IMR-90 (cell line): Measurements from ENCODE around the gene CFAP126. TPM values are rescaled to one million over a fixed set of nuclear protein-coding genes. Genes with fewer than 3 reads are reported as not detected.

Experiments used
- ATAC-seq: fragments of 200-7000 bp; cut with Tn5 transposase; 2 replicates; pipeline ENCODE4 v1.9.1; 2020; ENCODE audit warnings: low read depth, mild to moderate bottlenecking, moderate library complexity
- BruUV-seq: library from RNA; stranded (reverse); fragments of 400-500 nt; replicated peaks from 2 replicates; lab custom pipeline; 2021; lab: Mats Ljungman, UMichigan
- CTCF ChIA-PET: fragments of 300-600 bp; formaldehyde crosslinking; extraction: SDS; loops from one replicate; lab custom pipeline; 2021; ENCODE audit warnings: antibody characterized with exemption; lab: Yijun Ruan, JAX
- POLR2A ChIA-PET: fragments of 300-600 bp; sonication (Branson Sonifier 250); formaldehyde crosslinking; loops from one replicate; lab custom pipeline; 2022; ENCODE audit warnings: antibody characterized with exemption; ENCODE audit not compliant: unreplicated experiment; lab: Charles Lee
- DNase-seq: peaks from one replicate; pipeline ENCODE4 v3.0.0; 2013
- H2AFZ ChIP-seq: replicated peaks from 2 replicates; pipeline ENCODE3; 2013; ENCODE audit warnings: low read length, mild to moderate bottlenecking; ENCODE audit not compliant: poor library complexity
- H2AK5ac ChIP-seq: 2 replicates; pipeline ENCODE4 v1.6.1; 2013; ENCODE audit warnings: low read depth, low read length, inconsistent platforms
- H2AK9ac ChIP-seq: replicated peaks from 2 replicates; pipeline ENCODE3; 2013; ENCODE audit warnings: mild to moderate bottlenecking, low read depth, low read length, moderate library complexity; ENCODE audit not compliant: poor library complexity
- H2BK120ac ChIP-seq: 2 replicates; pipeline ENCODE4 v1.6.1; 2013; ENCODE audit warnings: low read depth, low read length, inconsistent platforms
- H2BK15ac ChIP-seq: 3 replicates; pipeline ENCODE4 v1.6.1; 2013; ENCODE audit warnings: low read depth, low read length, inconsistent platforms
- H2BK20ac ChIP-seq: 2 replicates; pipeline ENCODE4 v1.6.1; 2013; ENCODE audit warnings: low read depth, mild to moderate bottlenecking, inconsistent platforms, low read length, moderate library complexity
- H2BK5ac ChIP-seq: 2 replicates; pipeline ENCODE4 v1.6.1; 2013; ENCODE audit warnings: mild to moderate bottlenecking, low read depth, low read length, inconsistent platforms; ENCODE audit not compliant: poor library complexity, severe bottlenecking
- H3K14ac ChIP-seq: replicated peaks from 2 replicates; pipeline ENCODE4 v1.6.1; 2013; ENCODE audit warnings: low read depth, low read length, inconsistent platforms
- H3K18ac ChIP-seq: 2 replicates; pipeline ENCODE4 v1.6.1; 2013; ENCODE audit warnings: low read depth, low read length, control low read depth
- H3K23ac ChIP-seq: 2 replicates; pipeline ENCODE4 v1.6.1; 2013; ENCODE audit warnings: low read depth, low read length, inconsistent platforms
- H3K27ac ChIP-seq: 2 replicates; pipeline ENCODE4 v1.5.1; 2013; ENCODE audit warnings: mild to moderate bottlenecking, control low read depth, low read length; ENCODE audit not compliant: insufficient read depth
- H3K27me3 ChIP-seq: 2 replicates; pipeline ENCODE4 v1.6.1; 2013; ENCODE audit warnings: low read length; ENCODE audit not compliant: control insufficient read depth, insufficient read depth
- H3K36me3 ChIP-seq: 2 replicates; pipeline ENCODE4 v1.6.1; 2013; ENCODE audit warnings: low read length, mixed read lengths; ENCODE audit not compliant: control insufficient read depth, insufficient read depth
- H3K4ac ChIP-seq: 2 replicates; pipeline ENCODE4 v1.6.1; 2013; ENCODE audit warnings: low read depth, low read length, inconsistent platforms
- H3K4me1 ChIP-seq: 2 replicates; pipeline ENCODE4 v1.6.1; 2013; ENCODE audit warnings: low read length, mixed read lengths; ENCODE audit not compliant: control insufficient read depth, insufficient read depth
- H3K4me2 ChIP-seq: 2 replicates; pipeline ENCODE4 v1.6.1; 2013; ENCODE audit warnings: low read depth, mild to moderate bottlenecking, control low read depth, low read length, moderate library complexity
- H3K4me3 ChIP-seq: 2 replicates; pipeline ENCODE4 v1.5.1; 2013; ENCODE audit warnings: low read depth, mild to moderate bottlenecking, control low read depth, low read length, moderate library complexity; ENCODE audit not compliant: insufficient read depth
- H3K56ac ChIP-seq: 2 replicates; pipeline ENCODE4 v1.6.1; 2013; ENCODE audit warnings: low read length, inconsistent platforms; ENCODE audit not compliant: insufficient read depth; ENCODE audit errors: extremely low read depth
- H3K79me1 ChIP-seq, 2 experiments: 2 replicates each; pipeline ENCODE4 v1.6.1; 2013; ENCODE audit warnings: low read length in 2 of 2, inconsistent platforms in 1 of 2, low read depth in 1 of 2
- H3K9ac ChIP-seq: 2 replicates; pipeline ENCODE4 v1.6.1; 2013; ENCODE audit warnings: low read depth, low read length, control low read depth
- H3K9me1 ChIP-seq: 2 replicates; pipeline ENCODE4 v1.6.1; 2013; ENCODE audit warnings: low read length, inconsistent platforms; ENCODE audit not compliant: insufficient read depth
- H3K9me3 ChIP-seq: 2 replicates; pipeline ENCODE4 v1.6.1; 2013; ENCODE audit warnings: low read length; ENCODE audit not compliant: control insufficient read depth, insufficient read depth
- H4K20me1 ChIP-seq: 2 replicates; pipeline ENCODE4 v1.6.1; 2013; ENCODE audit warnings: low read length, inconsistent platforms; ENCODE audit not compliant: insufficient read depth
- H4K5ac ChIP-seq: 2 replicates; pipeline ENCODE4 v1.6.1; 2013; ENCODE audit warnings: mild to moderate bottlenecking, low read depth, low read length, control low read depth
- H4K8ac ChIP-seq, 2 experiments: 2 replicates each; pipeline ENCODE4 v1.6.1; 2013; ENCODE audit warnings: low read depth in 2 of 2, low read length in 2 of 2, control low read depth in 1 of 2, inconsistent platforms in 1 of 2
- H4K91ac ChIP-seq: 2 replicates; pipeline ENCODE4 v1.6.1; 2013; ENCODE audit warnings: low read depth, low read length, inconsistent platforms; ENCODE audit not compliant: insufficient read depth
- FOS ChIP-seq: fragments of 150-350 bp; IDR thresholded peaks from 2 replicates; pipeline ENCODE4 v1.6.1; 2016; ENCODE audit warnings: low read depth, low read length
- MAZ ChIP-seq: IDR thresholded peaks from 2 replicates; pipeline ENCODE4 v1.6.1; 2012; ENCODE audit warnings: low read depth, mild to moderate bottlenecking, low read length, improper control_type of control experiment, moderate library complexity, borderline replicate concordance
- NFE2L2 ChIP-seq: fragments of 150-350 bp; IDR thresholded peaks from 2 replicates; pipeline ENCODE4 v1.6.1; 2016; ENCODE audit warnings: low read depth, mild to moderate bottlenecking, low read length
- RFX5 ChIP-seq: IDR thresholded peaks from 2 replicates; pipeline ENCODE4 v1.8.0; 2012; ENCODE audit warnings: low read depth, mild to moderate bottlenecking, low read length, moderate library complexity
- SMC3 ChIP-seq: fragments of 150-350 bp; IDR thresholded peaks from 2 replicates; pipeline ENCODE4 v1.6.1; 2016; ENCODE audit warnings: low read depth, mild to moderate bottlenecking, antibody characterized with exemption, low read length, moderate library complexity
- WGBS, 2 experiments: methylation state at CpG; one replicate each; pipeline versions ENCODE4 v1.1.5 to v1.1.7; 2013; ENCODE audit warnings: missing lambda C conversion rate in 2 of 2; ENCODE audit not compliant: insufficient read length in 1 of 2; ENCODE audit errors: extremely low coverage in 2 of 2; 5-methylcytosine and 5-hydroxymethylcytosine counted together
- dilution Hi-C: fragments of 300-500 bp; cut with HindIII; formaldehyde crosslinking; loops from one replicate; pipeline ENCODE4 v1.14.3; 2018; ENCODE audit warnings: low sequenced_read_pairs; ENCODE audit not compliant: unreplicated experiment
- in situ Hi-C: fragments of 300-500 bp; cut with MboI; formaldehyde crosslinking; loops from 3 replicates; pipeline ENCODE4 v1.14.3; 2019; ENCODE audit warnings: low sequenced_read_pairs, inconsistent platforms, mixed read lengths
- intact Hi-C: fragments of 100-400 bp; cut with micrococcal nuclease; formaldehyde crosslinking; loops from 2 replicates; pipeline ENCODE4 v1.10.0; 2022
- polyA plus RNA-seq, 3 experiments: library from polyadenylated mRNA; depleted of rRNA; stranded (reverse); fragments of >200 nt; gene quantifications; 2 replicates each; pipeline ENCODE4 v1.2.3, GENCODE V29; 2012; ENCODE audit warnings: low replicate concordance in 1 of 3
- total RNA-seq: library from RNA; depleted of rRNA; stranded (reverse); fragments of >200 nt; gene quantifications from 2 replicates; pipeline ENCODE4 v1.2.3, GENCODE V29; 2012
- TF ChIP-seq, protein P1 (sequence below): conservative IDR thresholded peaks from 2 replicates; pipeline ENCODE4 v1.5.1; 2012; ENCODE audit warnings: mild to moderate bottlenecking, low read depth, low read length, improper control_type of control experiment

Gene CFAP126
- total and polyA plus RNA-seq, 2 of the 4 experiments (the other 2 are of a cell fraction) = not detected

- Histone ChIP-seq H3K27ac (no peak overlapping the region), H3K14ac (no peak overlapping the region), H4K20me1 (no peaks in the 10 kb centered on the region), H2AK9ac (no peak overlapping the region), H2BK5ac (no peak overlapping the region), H3K36me3 (no peaks in the 10 kb centered on the region), H2AK5ac (no peak overlapping the region), H3K9me1 (0 out of 2 replicates have a peak, but pooled peaks cover 2% of the 10 kb centered on the region), H4K8ac (no peak overlapping the region), H3K27me3 (peaks cover 2% of the 10 kb centered on the region), H3K4me3 (no peak overlapping the region), H3K79me1 (no peaks in the 10 kb centered on the region), H2BK120ac (no peak overlapping the region), H2BK15ac (no peak overlapping the region), H3K4me2 (no peak overlapping the region), H2BK20ac (no peak overlapping the region), H3K9ac (no peak overlapping the region), H2AFZ (no peak overlapping the region), H4K91ac (no peak overlapping the region), H3K23ac (no peak overlapping the region), H3K56ac (no peak overlapping the region), H3K18ac (no peak overlapping the region), H3K4ac (no peak overlapping the region), H3K9me3 (no peaks in the 10 kb centered on the region), H4K5ac (no peak overlapping the region), H3K4me1 (no peaks in the 10 kb centered on the region)
- intact Hi-C loops (no loop called here), in situ Hi-C loops (no loop called here), dilution Hi-C loops (no loop called here)
- DNase-seq (peak; percentile 6), ATAC-seq (no peak)
- BruUV-seq = no TSS peak
- ChIA-PET POLR2A (no interaction called here), CTCF (no interaction called here)
- no peak for TF ChIP-seq NFE2L2
- no peak for TF ChIP-seq SMC3
- TF ChIP-seq RFX5 = no peak
- TF ChIP-seq, protein P1, sequence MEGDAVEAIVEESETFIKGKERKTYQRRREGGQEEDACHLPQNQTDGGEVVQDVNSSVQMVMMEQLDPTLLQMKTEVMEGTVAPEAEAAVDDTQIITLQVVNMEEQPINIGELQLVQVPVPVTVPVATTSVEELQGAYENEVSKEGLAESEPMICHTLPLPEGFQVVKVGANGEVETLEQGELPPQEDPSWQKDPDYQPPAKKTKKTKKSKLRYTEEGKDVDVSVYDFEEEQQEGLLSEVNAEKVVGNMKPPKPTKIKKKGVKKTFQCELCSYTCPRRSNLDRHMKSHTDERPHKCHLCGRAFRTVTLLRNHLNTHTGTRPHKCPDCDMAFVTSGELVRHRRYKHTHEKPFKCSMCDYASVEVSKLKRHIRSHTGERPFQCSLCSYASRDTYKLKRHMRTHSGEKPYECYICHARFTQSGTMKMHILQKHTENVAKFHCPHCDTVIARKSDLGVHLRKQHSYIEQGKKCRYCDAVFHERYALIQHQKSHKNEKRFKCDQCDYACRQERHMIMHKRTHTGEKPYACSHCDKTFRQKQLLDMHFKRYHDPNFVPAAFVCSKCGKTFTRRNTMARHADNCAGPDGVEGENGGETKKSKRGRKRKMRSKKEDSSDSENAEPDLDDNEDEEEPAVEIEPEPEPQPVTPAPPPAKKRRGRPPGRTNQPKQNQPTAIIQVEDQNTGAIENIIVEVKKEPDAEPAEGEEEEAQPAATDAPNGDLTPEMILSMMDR = no peak
- no peak for TF ChIP-seq FOS
- TF ChIP-seq MAZ = no peak
- WGBS, 2 experiments = 100% methylated on average over 1 of the region's 3 CpGs; no CpG with 5 or more reads in 1 of the 2 experiments
Measured at GRCh38 chr1:161402446-161402845, 34.8 kb upstream of the CFAP126 start.
